Measurements from ENCODE around the gene KLHL29. TPM values are rescaled to one million over a fixed set of nuclear protein-coding genes. Genes with fewer than 3 reads are reported as not detected.

The KLHL29 gene
- total and polyA plus RNA-seq, 2 of the 13 experiments (the other 11 are each of a cell fraction or from before 2014, with no cell fraction given), result 0.01 TPM; not detected in 1

DNA sequence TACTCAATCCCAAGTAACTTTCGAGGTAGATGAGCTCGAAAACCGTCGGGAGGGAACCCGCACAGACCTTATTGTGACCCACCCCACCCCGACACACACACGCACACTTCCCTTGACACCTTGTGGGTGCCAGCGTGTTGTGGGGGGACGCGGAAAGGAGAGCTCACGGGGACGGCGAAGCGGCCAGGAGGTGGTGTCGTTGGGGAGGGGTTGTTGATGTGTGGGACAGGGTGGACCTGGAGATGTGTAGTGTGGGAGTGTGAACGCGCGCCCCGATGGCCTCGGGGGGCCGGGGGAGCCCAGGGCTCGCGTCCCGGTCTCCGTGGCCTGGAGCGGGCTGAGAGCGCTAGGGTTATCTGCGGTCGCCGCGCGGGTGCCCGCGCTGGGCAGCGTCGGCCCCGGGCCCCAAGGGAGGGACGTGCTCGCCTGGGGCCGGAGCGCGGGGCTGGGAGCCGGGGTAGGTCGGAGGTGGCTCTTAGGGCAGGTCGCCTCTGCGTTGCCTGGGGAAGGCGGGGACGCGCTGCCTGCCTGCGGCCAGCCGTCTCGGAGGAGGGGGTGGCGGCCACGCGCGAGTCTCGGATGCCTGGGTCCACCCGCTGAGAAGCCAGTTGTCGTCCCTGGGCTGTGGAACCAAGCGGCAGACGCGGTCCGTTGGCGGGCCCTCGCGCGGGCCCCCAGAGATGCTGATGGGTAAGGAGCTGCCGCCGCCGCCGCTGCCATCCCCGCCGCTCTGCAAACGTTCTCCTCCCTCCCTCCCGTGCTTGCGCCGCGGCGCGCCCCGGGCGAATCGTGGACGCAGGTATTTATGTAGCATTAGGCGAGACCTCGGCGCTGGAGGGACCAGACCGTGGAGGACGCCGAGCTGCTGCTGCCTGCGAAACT lies 1.6 kb downstream of the KLHL29 start (continued):
- TF ChIP-seq, protein P1, sequence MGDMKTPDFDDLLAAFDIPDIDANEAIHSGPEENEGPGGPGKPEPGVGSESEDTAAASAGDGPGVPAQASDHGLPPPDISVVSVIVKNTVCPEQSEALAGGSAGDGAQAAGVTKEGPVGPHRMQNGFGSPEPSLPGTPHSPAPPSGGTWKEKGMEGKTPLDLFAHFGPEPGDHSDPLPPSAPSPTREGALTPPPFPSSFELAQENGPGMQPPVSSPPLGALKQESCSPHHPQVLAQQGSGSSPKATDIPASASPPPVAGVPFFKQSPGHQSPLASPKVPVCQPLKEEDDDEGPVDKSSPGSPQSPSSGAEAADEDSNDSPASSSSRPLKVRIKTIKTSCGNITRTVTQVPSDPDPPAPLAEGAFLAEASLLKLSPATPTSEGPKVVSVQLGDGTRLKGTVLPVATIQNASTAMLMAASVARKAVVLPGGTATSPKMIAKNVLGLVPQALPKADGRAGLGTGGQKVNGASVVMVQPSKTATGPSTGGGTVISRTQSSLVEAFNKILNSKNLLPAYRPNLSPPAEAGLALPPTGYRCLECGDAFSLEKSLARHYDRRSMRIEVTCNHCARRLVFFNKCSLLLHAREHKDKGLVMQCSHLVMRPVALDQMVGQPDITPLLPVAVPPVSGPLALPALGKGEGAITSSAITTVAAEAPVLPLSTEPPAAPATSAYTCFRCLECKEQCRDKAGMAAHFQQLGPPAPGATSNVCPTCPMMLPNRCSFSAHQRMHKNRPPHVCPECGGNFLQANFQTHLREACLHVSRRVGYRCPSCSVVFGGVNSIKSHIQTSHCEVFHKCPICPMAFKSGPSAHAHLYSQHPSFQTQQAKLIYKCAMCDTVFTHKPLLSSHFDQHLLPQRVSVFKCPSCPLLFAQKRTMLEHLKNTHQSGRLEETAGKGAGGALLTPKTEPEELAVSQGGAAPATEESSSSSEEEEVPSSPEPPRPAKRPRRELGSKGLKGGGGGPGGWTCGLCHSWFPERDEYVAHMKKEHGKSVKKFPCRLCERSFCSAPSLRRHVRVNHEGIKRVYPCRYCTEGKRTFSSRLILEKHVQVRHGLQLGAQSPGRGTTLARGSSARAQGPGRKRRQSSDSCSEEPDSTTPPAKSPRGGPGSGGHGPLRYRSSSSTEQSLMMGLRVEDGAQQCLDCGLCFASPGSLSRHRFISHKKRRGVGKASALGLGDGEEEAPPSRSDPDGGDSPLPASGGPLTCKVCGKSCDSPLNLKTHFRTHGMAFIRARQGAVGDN (CRISPR knock-in tag; IDR thresholded peaks at IDR 0.05), result peak; percentile 5; the same call in 1 of the 2 replicates
- no peak for TF ChIP-seq SATB2 (CRISPR knock-in tag; IDR thresholded peaks at IDR 0.05)

DNA sequence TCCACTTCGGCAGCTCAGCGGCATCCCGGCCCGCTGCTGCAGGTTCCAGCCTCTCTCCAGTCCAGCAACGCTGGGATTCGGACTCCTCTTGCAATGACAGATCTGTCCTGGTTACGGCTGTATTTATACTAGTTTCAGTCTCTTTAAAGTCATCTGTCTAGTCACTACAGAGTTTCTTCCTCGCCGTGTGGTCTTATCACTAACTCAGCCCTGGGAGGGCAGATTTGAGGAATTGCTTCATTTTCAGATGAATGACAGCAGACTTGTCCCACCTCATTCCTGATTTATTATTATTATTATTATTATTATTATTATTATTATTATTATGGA lies 2.2 kb downstream of the KLHL29 start:
- FAIRE-seq (no peak), ATAC-seq (peak; percentile 15), DNase-seq (ENCODE audit: low spot score) (no peak)
- Histone ChIP-seq H3K27ac (ENCODE audit: extremely low read length, insufficient read depth, low read length) (no peak overlapping the region), H3K36me3 (replicated peaks in 1 of 2; ENCODE audit: control insufficient read depth in 1 of 2, insufficient read depth in 2 of 2, low read length in 2 of 2) (no peaks in the 10 kb centered on the region), H3K4me3 (replicated peaks in 1 of 3; ENCODE audit: insufficient read depth in 1 of 3, low read depth in 2 of 3, low read length in 3 of 3) (peak overlapping the region in 1 of 3 experiments; percentile 9; a peak in 1 of 6 replicates), H2AFZ (ENCODE audit: low read length) (no peak overlapping the region), H3K9me3 (ENCODE audit: low read length) (no peaks in the 10 kb centered on the region), H3K4me2 (ENCODE audit: low read depth, low read length) (no peak overlapping the region), H3K9ac (ENCODE audit: insufficient read depth, low read depth, low read length) (no peak overlapping the region), H3K4me1 (ENCODE audit: insufficient read depth, low read length) (no peaks in the 10 kb centered on the region), H3K79me2 (ENCODE audit: insufficient read depth, low read length) (no peaks in the 10 kb centered on the region), H3K27me3 (ENCODE audit: control insufficient read depth in 1 of 2, insufficient read depth in 2 of 2, low read length in 2 of 2) (peaks cover 17 to 64% of the 10 kb centered on the region in 2 experiments; a peak in 4 of 5 replicates), H4K20me1 (ENCODE audit: insufficient read depth, low read length) (peaks cover 3% of the 10 kb centered on the region; the same call in 1 of the 2 replicates)
- ChIA-PET CTCF (ENCODE audit: low intra/inter-chr PET ratio, low total read pairs) (no interaction called here), POLR2A (no interaction called here)
- BruUV-seq (replicated peaks), result no TSS peak
- intact Hi-C loops (cut with micrococcal nuclease; ENCODE audit: unreplicated experiment), result no loop called here
- TF ChIP-seq ADNP (CRISPR knock-in tag; IDR thresholded peaks at IDR 0.05), result no peak
- TF ChIP-seq MTF2 (CRISPR knock-in tag; IDR thresholded peaks at IDR 0.05; ENCODE audit: borderline replicate concordance), result 0 out of 2 replicates have a peak, but pooled peaks have one; percentile 2
- TF ChIP-seq HOXA5 (CRISPR knock-in tag; IDR thresholded peaks at IDR 0.05), result no peak
- TF ChIP-seq ZNF766 (CRISPR knock-in tag; IDR thresholded peaks at IDR 0.05; ENCODE audit: borderline replicate concordance), result no peak
- no peak for TF ChIP-seq RBFOX2 (IDR thresholded peaks at IDR 0.05; ENCODE audit: low read depth, low read length)
- no peak for TF ChIP-seq ZNF780A (CRISPR knock-in tag; IDR thresholded peaks at IDR 0.05)
- 17% methylated on average over 9 of the region's 9 CpGs for WGBS (ENCODE audit: low lambda C conversion rate)
- in situ Hi-C loops (cut with HindIII; ENCODE audit: extremely low pct_ligation_motif_present, low pct_unique_long_range_greater_than_20kb), result no loop called here

Data from HepG2 (cell line).